NCI-H82 treated with DMSO at 0.1 percent for 48 hours (cell line): ENCODE measurements around the gene TIMP1.
A peak's percentile ranks its signal among the peaks of the same experiment; 100 is the strongest.
"Not testable (repeated sequence)": the region's sequence is repeated elsewhere in the genome, so short reads cannot be mapped to it uniquely, and the experiment has no call there.

Experiments used
- DNase-seq: peaks from one replicate; lab custom pipeline; 2025; ENCODE audit not compliant: unreplicated experiment; lab: John Stamatoyannopoulos, UW

The TIMP1 gene

DNA sequence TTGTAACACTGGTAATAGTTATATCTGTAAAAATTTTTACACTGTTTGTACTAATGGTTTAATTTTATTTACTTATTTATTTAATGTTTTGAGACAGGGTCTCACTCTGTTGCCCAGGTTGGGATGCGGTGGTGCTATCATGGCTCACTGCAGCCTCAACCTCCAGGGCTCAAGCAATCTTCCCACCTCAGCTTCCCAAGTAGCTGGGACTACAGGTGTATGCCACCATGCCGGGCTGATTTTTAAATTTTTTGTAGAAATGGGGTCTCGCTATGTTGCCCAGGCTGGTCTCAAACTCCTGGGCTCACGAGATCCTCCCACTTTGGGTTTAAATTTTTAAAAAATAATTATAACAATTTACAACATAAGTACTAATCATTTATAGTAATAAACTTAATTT is 20.9 kb downstream of the TIMP1 start:
- DNase-seq = not testable (repeated sequence)

DNA sequence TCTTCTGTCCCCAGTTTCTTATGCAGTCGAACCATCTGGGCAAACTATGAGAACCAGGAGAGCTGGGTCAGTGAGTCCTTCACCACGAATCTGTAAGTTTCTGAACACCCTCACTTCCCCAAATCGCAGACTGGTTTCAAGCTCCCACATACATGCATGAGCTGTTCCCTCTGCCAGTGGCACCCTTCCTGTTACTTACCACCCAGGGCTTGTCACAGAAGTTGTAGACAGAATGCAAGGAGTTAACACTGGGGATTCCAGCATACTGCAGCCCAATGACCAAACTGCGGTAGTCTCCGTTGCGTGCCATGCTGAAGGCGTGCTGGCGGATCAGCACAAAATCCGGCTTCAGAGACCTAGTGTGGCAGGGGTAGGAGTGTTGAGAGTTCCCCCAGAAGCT is 22.8 kb downstream of the TIMP1 start:
- DNase-seq = no peak

DNA sequence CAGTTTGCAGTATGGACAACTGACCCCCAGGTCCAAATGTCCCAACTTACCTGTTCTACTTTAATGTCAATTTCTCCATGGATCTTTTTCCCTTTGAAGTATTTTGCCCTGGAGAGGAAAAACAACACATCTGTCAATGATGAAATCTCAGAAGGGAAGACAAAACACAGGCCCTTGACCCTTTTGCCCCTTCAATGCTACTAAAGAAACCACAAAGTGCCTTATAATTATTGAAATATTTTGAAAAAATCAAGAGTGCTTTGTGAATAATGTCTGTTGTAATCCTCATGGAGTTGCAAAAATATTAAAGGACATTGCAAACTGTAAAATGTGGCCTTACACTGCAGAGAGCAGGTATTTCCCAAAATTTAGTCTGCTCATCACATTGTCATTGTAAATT is 24.9 kb downstream of the TIMP1 start:
- DNase-seq = no peak

DNA sequence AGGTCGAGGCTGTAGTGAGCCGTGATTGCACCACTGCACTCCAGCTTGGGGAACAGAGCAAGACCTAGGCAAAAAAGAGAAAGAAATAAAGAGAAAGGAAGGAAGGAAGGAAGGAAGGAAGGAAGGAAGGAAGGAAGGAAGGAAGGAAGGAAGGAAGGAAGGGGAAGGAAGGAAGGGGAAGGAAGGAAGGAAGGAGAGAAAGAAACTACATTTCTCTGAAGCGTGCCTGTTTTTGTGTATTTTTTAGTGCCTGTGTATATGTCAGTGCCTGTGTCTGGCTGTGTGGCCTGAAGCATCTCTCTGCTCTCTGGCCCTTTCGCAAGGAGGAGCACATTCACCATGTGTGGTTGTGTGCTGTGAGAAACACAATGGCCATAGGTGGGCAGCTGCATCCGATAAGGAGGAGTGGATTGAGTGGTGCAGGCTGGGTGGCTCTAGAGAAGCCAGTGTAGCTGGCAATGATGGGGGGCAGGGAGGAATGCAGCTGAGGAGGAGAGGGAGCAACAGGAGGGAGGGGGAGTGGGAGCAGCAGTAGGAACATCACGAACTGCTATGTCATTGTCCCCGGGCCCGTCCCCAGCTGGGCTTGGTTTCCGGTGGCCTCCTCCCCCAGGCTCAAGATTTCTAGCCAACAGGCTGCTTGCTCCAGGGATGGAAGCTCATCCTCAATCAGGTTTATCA is 26.0 kb downstream of the TIMP1 start:
- no peak for DNase-seq

DNA sequence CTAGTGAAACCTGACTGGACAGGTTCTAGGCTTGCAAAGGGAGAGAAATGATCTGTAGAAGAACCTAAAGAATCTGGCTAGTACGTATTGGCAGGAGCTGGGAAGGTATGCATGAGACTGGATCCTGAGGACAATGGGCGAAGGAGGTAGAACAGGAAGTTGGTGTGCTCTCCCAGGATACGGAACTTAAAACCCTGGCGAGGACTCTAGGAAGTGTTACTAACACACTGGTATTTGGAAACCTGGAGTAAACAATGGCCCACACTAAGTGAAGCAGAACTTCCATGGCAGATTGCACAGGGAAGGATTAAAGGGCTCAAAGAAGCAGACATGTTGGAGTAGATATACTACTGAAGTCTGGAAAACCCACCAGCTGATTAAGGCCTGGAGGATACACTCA is 28.3 kb downstream of the TIMP1 start:
- DNase-seq = no peak

DNA sequence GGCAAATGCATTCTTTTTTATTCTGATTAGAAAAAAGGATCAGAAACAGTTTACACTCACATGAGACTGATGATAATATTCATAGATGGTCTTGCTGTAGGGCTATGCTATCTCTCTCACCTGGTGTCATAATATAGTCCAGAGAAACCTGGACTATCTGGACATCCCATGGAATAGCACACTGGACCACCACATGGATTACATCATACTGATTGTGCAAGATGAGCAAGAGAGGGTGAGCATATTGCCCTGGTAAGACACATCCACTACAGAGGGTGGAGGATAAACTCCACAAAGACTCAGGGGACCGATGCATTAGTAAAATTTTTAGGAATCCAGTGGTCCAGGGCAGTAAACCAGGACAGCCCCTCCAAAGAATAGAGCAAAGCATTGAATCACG is 29.3 kb downstream of the TIMP1 start:
- DNase-seq = no peak

DNA sequence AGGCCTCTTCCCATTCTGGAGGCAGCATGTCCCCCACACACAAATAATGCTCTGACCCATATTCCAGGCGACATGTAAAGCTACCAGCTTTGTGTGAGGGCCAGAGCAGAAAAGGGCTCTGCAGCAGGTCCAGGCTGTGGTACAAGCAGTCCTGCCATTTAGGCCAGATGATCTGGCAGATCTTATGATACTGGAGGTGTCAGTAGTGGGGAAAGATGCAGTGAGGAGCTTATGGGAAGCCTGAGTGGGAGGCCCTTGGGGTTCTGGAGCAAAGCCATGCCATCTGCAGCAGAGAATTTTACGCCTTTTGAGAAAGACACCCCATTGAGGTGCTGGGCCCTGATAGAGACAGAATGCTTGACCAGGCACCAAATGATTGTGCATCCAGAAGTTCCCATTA is 29.7 kb downstream of the TIMP1 start:
- no peak for DNase-seq

DNA sequence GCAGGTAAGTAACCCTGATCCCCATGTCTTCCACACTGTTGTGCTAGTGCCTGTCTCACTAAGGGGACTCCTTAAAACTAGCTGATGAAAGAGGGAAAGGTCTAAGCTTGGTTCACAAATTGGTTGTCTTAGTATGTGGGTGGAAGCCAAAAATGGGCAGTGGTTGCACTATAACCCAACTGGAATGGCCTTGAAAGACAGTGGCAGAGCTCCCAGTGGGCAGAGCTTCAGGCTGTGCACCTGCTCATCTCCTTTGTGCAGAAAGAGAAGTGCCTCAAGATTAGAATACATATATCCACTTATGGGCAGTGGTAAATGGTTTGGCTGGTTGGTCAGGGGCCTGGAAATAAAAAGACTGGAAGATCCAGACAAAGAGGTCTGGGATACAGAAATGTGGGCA is 30.2 kb downstream of the TIMP1 start:
- no peak for DNase-seq

DNA sequence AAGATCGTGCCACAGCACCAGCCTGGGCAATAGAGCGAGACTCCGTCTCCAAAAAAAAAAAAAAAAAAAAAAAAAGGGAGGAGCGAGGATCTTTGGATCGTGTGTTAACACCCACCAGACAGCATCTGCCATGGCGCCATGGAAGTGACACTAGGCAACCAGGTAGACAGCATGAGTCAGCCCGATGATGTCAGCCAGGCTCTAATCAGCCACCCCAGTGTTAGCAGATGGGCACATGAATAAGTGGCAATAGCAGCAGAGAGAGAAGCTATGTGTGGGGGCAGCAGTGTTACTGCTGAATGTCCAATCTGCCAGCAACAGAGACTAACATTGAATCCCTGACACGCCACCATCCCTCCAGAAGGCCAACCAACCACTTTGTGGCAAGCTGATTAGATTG is 30.8 kb downstream of the TIMP1 start:
- no peak for DNase-seq

DNA sequence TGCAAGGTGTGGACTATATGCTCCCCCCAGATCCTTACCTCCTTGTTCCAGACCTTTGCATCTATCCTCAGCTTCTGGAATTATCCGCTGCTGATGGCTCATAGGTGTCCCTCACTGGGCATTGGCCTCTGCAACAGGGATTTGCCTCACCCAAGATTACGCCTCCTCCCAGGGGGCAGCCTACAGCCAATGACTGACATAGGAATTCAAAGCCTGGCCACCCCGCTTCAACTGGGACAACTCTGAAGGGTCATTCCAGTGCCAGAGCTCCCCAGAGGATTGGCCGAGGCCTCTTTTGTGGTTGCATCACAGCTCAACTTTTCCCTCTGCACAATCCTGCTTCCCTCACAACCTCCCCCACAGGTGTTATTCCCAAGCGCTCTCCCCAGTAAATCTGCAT is 32.4 kb downstream of the TIMP1 start:
- no peak for DNase-seq

DNA sequence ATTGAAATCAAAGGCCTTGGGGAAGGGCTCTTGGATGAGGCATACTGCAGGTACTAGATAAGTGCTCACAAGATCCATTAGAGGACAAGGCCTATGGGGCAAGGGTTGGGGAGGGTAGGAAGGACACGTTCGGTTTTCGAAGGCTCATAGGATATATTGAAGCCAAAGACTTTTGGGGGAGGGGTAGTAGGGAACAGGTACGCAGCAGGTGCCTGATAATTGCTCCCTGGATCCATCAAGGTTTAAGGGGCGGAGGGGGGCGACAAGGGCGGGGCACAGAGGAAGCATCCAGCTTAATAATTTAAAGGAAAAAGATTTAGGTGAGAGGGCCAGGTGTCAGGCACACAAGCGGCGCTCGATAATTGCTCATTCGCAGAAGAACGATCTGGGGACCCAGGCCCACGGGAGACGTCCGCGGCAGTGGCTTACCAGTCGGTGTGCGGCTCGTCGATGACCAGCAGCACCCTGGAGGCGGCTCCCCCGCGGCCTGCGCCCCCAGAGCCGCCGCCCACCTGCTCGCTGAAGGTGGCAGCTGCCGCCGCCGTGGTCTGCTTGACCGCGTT is 36.8 kb downstream of the TIMP1 start:
- DNase-seq = no peak

DNA sequence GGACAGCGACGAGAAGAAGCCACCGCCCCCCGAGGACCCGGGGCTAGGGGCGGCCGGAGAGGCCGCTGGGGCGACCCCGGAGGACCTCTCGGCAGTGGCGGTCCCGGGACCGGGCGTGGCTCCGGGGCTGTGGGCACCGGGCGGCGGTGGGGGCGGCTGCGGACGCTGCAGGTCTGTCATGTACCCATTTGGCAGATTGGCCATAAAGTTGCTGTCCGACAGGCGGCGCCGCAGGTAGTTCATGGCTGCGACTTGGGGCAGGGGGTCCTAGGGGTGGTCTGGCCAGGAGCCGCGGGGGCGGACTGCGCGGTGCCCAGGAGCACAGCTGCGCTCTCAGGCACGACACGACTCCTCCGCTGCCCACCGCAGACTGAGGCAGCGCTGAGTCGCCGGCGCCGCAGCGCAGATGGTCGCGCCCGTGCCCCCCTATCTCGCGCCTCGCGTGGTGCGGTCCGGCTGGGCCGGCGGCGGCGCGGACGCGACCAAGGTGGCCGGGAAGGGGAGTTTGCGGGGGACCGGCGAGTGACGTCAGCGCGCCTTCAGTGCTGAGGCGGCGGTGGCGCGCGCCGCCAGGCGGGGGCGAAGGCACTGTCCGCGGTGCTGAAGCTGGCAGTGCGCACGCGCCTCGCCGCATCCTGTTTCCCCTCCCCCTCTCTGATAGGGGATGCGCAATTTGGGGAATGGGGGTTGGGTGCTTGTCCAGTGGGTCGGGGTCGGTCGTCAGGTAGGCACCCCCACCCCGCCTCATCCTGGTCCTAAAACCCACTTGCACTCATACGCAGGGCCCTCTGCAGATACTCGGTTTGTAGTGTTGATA is 37.5 kb downstream of the TIMP1 start, which contains the start of gene SYN1:
Gene SYN1, minus strand, starts transcription at position 372 of the 817 bp plus-strand sequence. Its CDS starts 129 bp downstream, at position 243.
- DNase-seq = peak; percentile 29

DNA sequence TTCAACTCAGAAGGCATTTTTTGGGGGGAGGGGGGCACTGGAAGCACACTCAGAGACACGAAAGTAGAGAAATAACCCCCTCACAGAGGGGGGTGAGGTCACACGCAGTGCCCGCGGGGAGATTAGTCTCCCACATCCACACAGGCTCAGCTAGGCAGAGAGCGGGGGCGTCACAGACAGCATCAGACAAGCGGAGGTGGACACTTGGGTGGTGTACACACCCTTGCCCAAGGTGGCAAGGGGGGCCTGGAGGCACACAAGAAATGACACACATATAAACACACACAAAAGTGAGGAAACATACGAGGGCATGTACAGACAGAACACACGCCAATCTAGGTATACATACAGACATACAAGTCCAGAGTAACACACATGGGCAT is 38.1 kb downstream of the TIMP1 start:
- no peak for DNase-seq

DNA sequence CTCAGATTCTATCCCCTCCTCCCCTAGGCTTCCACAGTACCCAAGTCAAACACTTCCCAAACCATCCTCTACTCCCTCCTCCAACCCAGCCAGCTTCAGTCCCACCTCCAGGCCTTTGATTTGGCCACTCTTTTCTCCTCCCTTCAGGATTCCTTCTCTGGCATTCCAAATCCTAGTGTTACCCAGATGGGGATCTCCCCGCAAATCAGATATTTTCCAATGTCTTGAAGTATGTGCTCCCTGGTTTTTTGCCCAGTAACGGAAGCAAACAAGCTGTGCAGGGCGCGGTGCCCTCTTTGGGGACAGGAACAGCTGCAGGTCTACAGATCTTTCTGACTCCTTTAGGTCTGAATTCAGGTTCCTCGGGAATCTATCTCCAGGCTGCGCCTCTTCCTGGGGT is 39.6 kb downstream of the TIMP1 start:
- no peak for DNase-seq

DNA sequence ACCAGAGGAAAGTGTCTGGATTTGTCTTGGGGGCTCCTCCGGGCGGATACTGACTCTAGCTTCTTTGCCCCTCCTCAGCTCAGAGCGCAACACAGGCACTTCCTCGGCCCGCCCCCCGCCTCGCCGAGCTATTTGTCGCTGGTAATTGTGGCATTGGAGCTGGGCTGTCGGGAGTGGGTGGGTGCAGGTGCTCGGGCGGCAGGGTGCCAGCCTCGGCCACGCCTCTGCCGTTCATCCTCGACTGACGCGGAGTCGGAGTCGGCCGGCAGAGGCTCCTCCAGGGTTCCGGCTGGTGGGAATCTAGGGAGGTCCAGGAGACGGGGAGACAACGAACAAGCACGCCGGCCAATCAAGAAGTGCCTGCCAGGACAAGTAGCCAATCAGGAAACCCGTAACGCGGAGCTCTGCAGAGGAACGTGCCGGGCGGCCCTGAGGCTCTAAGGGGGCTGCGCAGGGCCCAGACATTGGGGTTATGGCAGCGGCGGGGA is 41.3 kb downstream of the TIMP1 start:
- DNase-seq = peak; percentile 75

DNA sequence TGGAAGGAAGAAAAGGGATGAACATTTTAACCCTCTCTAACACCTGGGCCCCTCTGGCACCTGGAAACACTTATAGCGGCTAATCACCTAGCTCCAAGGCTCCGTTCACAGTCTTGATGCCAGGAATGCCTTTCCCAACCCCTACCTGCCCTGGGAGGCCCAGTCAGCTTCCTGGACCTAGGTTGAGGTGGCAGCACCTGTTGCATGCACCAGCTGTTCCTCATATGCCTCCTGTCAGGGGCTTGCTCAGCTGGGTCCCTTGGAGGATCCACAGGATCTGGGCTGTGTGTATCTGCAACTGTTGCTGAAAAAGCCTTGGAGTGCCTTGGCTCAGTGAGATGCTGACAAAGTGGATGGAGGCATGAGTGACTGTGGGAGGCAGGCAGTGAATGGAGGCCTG is 43.1 kb downstream of the TIMP1 start:
- DNase-seq = no peak

DNA sequence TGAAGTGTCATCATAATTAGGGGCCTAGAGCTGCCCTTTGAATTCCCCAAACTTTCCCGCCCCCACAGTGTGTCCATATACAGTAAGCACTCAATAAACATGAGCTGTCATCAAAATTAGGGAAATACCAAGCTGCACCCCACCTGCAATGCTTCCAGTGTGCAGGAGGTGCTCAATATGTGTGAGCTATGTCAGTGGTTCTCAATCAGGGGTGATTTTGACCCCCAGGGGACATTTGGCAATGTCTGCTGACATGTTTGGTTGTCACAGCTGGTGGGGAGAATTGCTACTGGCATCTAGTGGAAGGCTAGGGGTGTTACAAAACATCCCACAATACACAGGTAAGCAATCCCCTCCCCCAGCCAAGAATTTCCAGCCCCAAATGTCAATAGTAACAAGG is 46.7 kb downstream of the TIMP1 start:
- DNase-seq = no peak

DNA sequence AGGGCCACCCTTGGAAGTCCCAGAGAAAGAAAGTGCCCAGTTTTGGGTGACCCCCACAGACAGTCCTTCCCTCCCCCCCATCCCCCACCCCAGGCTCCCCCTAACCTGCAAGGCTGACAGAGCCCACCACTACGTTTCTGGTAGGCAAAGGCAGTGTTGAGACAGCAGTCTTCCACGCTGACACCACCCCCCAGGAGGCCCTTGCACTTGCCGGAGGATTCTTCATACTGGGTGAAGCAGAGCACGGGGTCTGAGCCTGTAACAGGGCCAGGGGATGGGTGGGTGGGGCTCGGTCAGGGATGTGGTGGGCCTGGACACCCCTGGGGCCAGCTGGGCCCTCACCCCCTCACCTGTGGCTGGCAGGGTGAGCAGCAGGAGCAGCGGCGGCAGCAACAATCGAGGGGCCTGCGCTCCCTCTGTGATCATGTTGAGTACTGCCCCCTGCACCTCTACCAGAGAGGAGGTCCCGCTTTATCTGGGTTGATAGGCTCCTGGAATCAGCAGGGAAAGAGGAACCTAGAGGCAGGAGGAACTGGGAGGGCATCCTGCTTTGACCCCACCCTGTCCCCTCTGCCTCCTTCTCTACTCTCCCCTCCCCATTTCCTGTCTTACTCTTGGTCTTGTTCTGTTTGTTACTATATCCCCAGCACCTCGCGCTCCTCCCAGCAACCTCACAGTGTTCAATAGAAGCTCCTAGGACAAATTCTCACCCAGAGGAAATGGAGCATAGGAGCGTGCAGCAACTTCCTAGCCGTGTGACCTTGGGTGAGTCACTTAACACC is 47.4 kb downstream of the TIMP1 start, which contains the start of gene CFP:
Gene CFP, minus strand, starts transcription at position 512 of the 782 bp plus-strand sequence. Its CDS starts 86 bp downstream, at position 426.
- no peak for DNase-seq

DNA sequence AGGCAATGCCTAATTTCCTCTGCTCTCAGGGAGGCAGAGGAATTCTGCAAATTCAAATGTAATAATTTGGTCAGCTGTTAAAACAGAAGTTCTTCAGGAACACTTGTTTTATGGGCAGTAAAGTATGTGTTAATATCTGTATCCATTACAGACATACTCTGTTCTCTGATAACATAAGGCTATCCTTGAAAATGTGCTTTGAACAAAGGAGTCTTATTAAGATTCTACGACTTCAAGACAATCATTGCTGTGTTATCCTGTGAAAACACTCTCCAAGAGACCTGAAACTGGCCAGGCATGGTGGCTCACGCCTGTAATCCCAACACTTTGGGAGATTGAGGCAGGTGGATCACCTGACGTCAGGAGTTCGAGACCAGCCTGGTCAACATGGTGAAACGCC is 49.4 kb downstream of the TIMP1 start:
- DNase-seq = no peak

DNA sequence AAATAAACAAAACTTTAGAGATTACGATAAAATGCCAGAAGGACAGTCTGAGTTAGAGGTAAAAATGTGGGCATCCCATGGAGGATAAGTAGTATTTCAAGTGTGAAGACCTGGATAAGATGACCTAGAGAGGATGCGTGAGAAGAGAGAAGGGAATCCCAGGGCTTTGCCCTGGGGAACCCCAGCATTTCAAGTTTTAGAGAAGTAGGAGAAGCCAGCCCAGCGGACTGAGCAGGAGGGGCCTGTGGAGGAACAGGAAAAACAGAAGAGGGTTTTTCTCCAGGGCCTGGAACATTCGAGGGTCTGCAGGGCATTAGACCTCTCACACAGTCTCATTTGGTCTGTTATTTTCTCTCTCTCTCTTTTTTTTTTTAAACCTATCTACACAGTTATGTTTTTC is 50.4 kb downstream of the TIMP1 start:
- no peak for DNase-seq
